Mesodermal cell (in vitro differentiated cells): Measurements from ENCODE around the gene IRF7.

Experiments
- H3K27ac ChIP-seq: 2 replicates; pipeline ENCODE4 v1.7.0; 2013; ENCODE audit warnings: mild to moderate bottlenecking, low read depth, low read length, moderate library complexity; ENCODE audit not compliant: severe bottlenecking
- H3K36me3 ChIP-seq: 2 replicates; pipeline ENCODE4 v1.7.1; 2013; ENCODE audit warnings: mild to moderate bottlenecking, low read length, moderate library complexity; ENCODE audit not compliant: control insufficient read depth, insufficient read depth
- H3K4me1 ChIP-seq: one replicate; pipeline ENCODE4 v1.7.1; 2013; ENCODE audit warnings: mild to moderate bottlenecking, low read length; ENCODE audit not compliant: insufficient read depth, control insufficient read depth, poor library complexity, severe bottlenecking
- H3K4me3 ChIP-seq: 2 replicates; pipeline ENCODE4 v1.7.0; 2013; ENCODE audit warnings: low read length, control low read depth, mild to moderate bottlenecking; ENCODE audit not compliant: insufficient read depth, poor library complexity, severe bottlenecking; ENCODE audit errors: extremely low read depth
- H3K9me3 ChIP-seq: 2 replicates; pipeline ENCODE4 v1.7.1; 2013; ENCODE audit warnings: mild to moderate bottlenecking, low read length, moderate library complexity; ENCODE audit not compliant: control insufficient read depth
- WGBS, 2 experiments: methylation state at CpG; one replicate each; pipeline ENCODE4 v1.1.5; 2013; ENCODE audit warnings: missing lambda C conversion rate in 2 of 2; ENCODE audit not compliant: insufficient coverage in 2 of 2; 5-methylcytosine and 5-hydroxymethylcytosine counted together

Gene IRF7

GRCh38 chr11:607020-607780 lies 8.6 kb downstream of the IRF7 start:
- Histone ChIP-seq H3K27ac (no peak overlapping the region), H3K4me3 (no peak overlapping the region), H3K9me3 (no peaks in the 10 kb centered on the region), H3K4me1 (no peaks in the 10 kb centered on the region), H3K36me3 (peaks cover 97% of the 10 kb centered on the region)
- WGBS, 2 experiments: 97 to 98% methylated on average over 27 to 34 of the region's 35 CpGs

DNA sequence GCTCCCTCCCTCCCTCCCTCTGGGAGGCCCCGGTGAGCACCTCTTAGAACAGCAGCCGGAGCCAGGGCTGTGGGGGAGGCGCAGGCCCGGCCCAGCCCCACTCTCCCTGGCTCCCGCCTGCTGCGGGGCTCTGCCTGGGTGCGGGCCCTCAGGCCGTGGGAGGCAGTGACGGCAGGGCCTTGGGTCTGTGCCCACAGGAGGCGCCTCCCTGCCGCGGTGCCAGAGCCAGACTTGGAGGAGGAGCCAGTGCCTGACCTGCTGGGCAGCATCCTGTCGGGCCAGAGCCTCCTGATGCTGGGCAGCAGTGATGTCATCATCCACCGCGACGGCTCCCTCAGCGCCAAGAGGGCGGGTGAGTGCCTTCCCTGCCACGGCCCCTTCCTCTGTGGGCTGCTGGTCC lies 9.5 kb downstream of the IRF7 start:
- no peak overlapping the region for H3K27ac ChIP-seq
- no peaks in the 10 kb centered on the region for H3K4me1 ChIP-seq
- WGBS, 2 experiments: 92 to 94% methylated on average over 14 to 19 of the region's 19 CpGs
- no peak overlapping the region for H3K4me3 ChIP-seq
- H3K9me3 ChIP-seq: no peaks in the 10 kb centered on the region
- H3K36me3 ChIP-seq: peaks cover 98% of the 10 kb centered on the region

- Histone ChIP-seq H3K9me3 (no peaks in the 10 kb centered on the region), H3K4me3 (no peak overlapping the region), H3K4me1 (no peaks in the 10 kb centered on the region), H3K27ac (no peak overlapping the region), H3K36me3 (peaks cover 95% of the 10 kb centered on the region)
- 96 to 98% methylated on average over 20 to 29 of the region's 33 CpGs for WGBS, 2 experiments
Measured at GRCh38 chr11:605286-606129, 10.2 kb downstream of the IRF7 start.

- Histone ChIP-seq H3K9me3 (no peaks in the 10 kb centered on the region), H3K36me3 (peaks cover 92% of the 10 kb centered on the region), H3K4me3 (no peak overlapping the region), H3K27ac (no peak overlapping the region), H3K4me1 (no peaks in the 10 kb centered on the region)
- WGBS, 2 experiments: 95 to 98% methylated on average over 10 to 11 of the region's 13 CpGs
Measured at GRCh38 chr11:603154-603553, 12.6 kb downstream of the IRF7 start.

DNA sequence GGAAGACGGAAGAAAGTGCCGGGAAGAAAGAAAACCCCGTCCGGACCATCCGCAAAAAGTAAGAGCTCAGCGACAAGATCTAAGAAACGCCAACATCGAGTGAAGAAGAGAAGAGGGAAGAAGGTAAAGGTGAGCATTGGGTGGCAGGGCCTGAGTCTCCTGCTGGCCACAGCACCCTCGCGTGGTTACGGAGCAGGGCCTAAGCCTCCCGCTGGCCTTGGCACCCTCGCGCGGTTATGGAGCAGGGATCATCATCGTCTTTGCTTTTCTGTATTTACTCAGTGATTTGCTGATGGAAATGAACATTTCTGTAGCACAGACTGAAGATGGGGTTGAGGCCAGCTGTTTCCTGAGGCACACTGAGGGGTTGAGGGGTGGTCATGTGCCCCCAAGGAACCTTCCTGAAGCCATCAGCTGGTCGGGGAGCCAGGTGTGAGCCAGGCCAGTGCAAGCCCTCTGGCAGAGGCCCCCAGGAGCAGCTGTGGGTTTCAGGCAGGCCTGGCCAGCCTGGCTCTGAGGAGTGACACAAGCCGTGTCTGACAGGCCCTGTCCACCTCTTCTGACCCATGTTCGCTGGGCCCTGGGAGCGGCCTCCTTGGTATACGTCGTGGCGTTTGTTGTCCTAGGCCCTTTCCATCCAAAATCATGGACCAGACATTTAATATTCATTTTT lies 14.0 kb downstream of the IRF7 start:
- Histone ChIP-seq H3K27ac (no peak overlapping the region), H3K36me3 (peaks cover 90% of the 10 kb centered on the region), H3K9me3 (no peaks in the 10 kb centered on the region), H3K4me3 (no peak overlapping the region), H3K4me1 (no peaks in the 10 kb centered on the region)
- 94 to 98% methylated on average over 12 to 23 of the region's 23 CpGs for WGBS, 2 experiments

- 95 to 96% methylated on average over 23 to 27 of the region's 30 CpGs for WGBS, 2 experiments
- H3K36me3 ChIP-seq: peaks cover 92% of the 10 kb centered on the region
- no peak overlapping the region for H3K4me3 ChIP-seq
- no peaks in the 10 kb centered on the region for H3K9me3 ChIP-seq
- H3K4me1 ChIP-seq: no peaks in the 10 kb centered on the region
- H3K27ac ChIP-seq: no peak overlapping the region
Measured at GRCh38 chr11:598005-598680, 17.6 kb downstream of the IRF7 start.

- H3K4me3 ChIP-seq: no peak overlapping the region
- H3K9me3 ChIP-seq: no peaks in the 10 kb centered on the region
- no peaks in the 10 kb centered on the region for H3K4me1 ChIP-seq
- no peak overlapping the region for H3K27ac ChIP-seq
- WGBS, 2 experiments: 96 to 97% methylated on average over 23 to 29 of the region's 29 CpGs
- H3K36me3 ChIP-seq: peaks cover 92% of the 10 kb centered on the region
Measured at GRCh38 chr11:597166-597725, 18.5 kb downstream of the IRF7 start.

GRCh38 chr11:596374-596773 lies 19.4 kb downstream of the IRF7 start:
- H3K27ac ChIP-seq: no peak overlapping the region
- peaks cover 91% of the 10 kb centered on the region for H3K36me3 ChIP-seq
- WGBS, 2 experiments: 99 to 100% methylated on average over 7 to 10 of the region's 10 CpGs
- no peak overlapping the region for H3K4me3 ChIP-seq
- no peaks in the 10 kb centered on the region for H3K9me3 ChIP-seq
- no peaks in the 10 kb centered on the region for H3K4me1 ChIP-seq

DNA sequence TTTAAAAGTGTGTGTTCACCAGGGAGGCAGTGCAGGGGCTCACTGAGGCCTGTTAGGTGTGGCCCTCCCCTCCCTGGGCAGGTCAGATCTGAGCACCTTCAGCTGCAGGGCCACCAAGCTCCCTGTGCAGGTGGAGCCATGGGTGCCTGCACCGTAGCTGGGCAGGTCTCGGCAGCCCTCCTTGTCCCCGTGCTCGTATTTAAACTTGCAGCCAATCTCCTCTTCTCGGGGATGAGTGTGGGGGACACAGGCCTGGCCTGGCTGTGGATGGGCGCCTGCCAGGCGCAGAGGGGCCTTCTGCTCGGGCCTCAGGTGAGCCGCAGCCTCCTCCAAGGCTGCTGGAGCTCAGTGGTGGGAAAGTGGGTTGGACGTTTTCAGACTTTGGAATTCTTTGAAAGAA lies 20.4 kb downstream of the IRF7 start:
- H3K4me1 ChIP-seq: no peaks in the 10 kb centered on the region
- H3K27ac ChIP-seq: no peak overlapping the region
- WGBS, 2 experiments: 98% methylated on average over 10 of the region's 10 CpGs
- peaks cover 93% of the 10 kb centered on the region for H3K36me3 ChIP-seq
- no peaks in the 10 kb centered on the region for H3K9me3 ChIP-seq
- H3K4me3 ChIP-seq: no peak overlapping the region

DNA sequence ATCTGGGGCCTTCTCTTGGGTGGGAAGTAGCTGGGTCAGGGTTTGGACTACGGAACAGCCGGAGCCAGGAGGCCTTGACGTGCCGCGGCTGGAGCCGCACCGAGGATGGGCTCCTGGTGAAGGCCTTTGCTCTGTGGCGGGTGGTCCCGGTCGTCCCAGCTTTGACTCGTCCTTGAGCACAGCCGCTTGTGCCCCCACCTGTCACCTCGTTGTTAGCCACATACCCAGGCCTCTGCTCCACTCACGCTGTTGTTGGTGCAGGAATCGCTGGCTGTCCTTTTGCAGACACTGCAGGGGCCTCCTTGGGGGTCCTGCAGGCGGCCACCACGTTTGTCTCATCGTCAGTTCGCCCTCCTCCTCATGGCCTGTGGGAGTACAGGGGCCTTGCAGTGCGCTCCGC lies 22.4 kb downstream of the IRF7 start:
- Histone ChIP-seq H3K9me3 (no peaks in the 10 kb centered on the region), H3K4me1 (no peaks in the 10 kb centered on the region), H3K4me3 (no peak overlapping the region), H3K36me3 (peaks cover 94% of the 10 kb centered on the region), H3K27ac (no peak overlapping the region)
- 97% methylated on average over 15 to 21 of the region's 21 CpGs for WGBS, 2 experiments
